ENCODE measurements around the gene AR. TPM values are rescaled to one million over a fixed set of nuclear protein-coding genes. Genes with fewer than 3 reads are reported as not detected.

AR gene
- total RNA-seq, 1 donor from 2014 or later, result 7.2 TPM

DNA sequence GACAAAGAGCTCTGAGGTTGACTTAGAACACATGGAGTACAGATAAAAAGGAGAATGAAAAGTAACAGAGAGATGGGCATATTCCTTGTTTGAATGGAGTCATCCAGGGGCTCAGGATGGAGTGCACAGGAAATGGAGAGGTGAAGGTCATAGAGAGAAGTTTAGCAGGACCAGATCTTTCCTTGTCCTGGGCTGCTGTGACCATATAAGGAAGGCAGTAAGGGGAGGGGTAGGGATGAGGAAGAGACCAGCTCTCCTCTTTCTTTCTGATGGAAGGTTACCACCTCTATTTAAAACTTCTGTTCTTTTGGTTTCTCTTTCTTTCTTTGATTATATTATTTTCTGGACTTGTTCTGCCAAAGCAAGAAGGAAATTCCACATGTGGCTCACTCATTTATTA is 27.0 kb downstream of the AR start:
- no peak overlapping the region for H3K4me3 Mint-ChIP-seq
- no peak for DNase-seq (ENCODE audit: low spot score in 2 of 2, unreplicated experiment in 2 of 2)
- H3K9me3 Mint-ChIP-seq, result peaks cover 14% of the 10 kb centered on the region
- no peaks in the 10 kb centered on the region for H3K27me3 Mint-ChIP-seq (ENCODE audit: low read depth)
- no peaks in the 10 kb centered on the region for H3K4me1 Mint-ChIP-seq
- H3K27ac Mint-ChIP-seq, result no peak overlapping the region
- TF ChIP-seq, protein P1, sequence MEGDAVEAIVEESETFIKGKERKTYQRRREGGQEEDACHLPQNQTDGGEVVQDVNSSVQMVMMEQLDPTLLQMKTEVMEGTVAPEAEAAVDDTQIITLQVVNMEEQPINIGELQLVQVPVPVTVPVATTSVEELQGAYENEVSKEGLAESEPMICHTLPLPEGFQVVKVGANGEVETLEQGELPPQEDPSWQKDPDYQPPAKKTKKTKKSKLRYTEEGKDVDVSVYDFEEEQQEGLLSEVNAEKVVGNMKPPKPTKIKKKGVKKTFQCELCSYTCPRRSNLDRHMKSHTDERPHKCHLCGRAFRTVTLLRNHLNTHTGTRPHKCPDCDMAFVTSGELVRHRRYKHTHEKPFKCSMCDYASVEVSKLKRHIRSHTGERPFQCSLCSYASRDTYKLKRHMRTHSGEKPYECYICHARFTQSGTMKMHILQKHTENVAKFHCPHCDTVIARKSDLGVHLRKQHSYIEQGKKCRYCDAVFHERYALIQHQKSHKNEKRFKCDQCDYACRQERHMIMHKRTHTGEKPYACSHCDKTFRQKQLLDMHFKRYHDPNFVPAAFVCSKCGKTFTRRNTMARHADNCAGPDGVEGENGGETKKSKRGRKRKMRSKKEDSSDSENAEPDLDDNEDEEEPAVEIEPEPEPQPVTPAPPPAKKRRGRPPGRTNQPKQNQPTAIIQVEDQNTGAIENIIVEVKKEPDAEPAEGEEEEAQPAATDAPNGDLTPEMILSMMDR (IDR thresholded peaks at IDR 0.05; ENCODE audit: unreplicated experiment), result no peak
- H3K36me3 Mint-ChIP-seq, result no peaks in the 10 kb centered on the region

GRCh38 chrX:67574696-67575095 is 30.9 kb downstream of the AR start:
- no peaks in the 10 kb centered on the region for H3K36me3 Mint-ChIP-seq
- no peaks in the 10 kb centered on the region for H3K27me3 Mint-ChIP-seq (ENCODE audit: low read depth)
- H3K4me3 Mint-ChIP-seq, result no peak overlapping the region
- H3K27ac Mint-ChIP-seq, result no peak overlapping the region
- no peak for DNase-seq (ENCODE audit: low spot score in 2 of 2, unreplicated experiment in 2 of 2)
- TF ChIP-seq, protein P1 (IDR thresholded peaks at IDR 0.05; ENCODE audit: unreplicated experiment), result no peak
- H3K9me3 Mint-ChIP-seq, result peaks cover 21% of the 10 kb centered on the region
- H3K4me1 Mint-ChIP-seq, result no peaks in the 10 kb centered on the region

GRCh38 chrX:67582436-67582835 is 38.6 kb downstream of the AR start:
- H3K4me1 Mint-ChIP-seq, result no peaks in the 10 kb centered on the region
- no peaks in the 10 kb centered on the region for H3K36me3 Mint-ChIP-seq
- no peak overlapping the region for H3K4me3 Mint-ChIP-seq
- no peak for DNase-seq (ENCODE audit: low spot score in 2 of 2, unreplicated experiment in 2 of 2)
- TF ChIP-seq, protein P1 (IDR thresholded peaks at IDR 0.05; ENCODE audit: unreplicated experiment), result no peak
- no peaks in the 10 kb centered on the region for H3K27me3 Mint-ChIP-seq (ENCODE audit: low read depth)
- peaks cover 43% of the 10 kb centered on the region for H3K9me3 Mint-ChIP-seq
- no peak overlapping the region for H3K27ac Mint-ChIP-seq

DNA sequence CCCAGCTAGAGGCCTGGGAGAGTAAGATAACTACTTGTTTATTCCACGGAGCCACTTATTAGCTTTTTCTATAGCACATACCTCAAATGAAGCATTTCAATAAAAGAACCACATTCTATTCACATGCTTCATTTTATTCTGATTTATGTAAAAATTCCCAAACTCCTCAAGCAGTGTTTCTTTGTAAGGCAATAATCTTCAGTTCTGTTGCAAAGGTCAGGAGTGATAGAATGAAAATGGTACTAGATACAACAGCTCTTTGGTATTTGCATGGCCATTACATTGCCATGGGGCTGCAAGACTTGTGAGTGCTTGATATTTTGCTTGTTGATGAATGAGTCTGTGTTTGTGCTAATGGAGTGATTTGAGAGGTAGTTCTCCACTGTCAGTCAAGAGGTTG is 39.4 kb downstream of the AR start:
- H3K27ac Mint-ChIP-seq, result no peak overlapping the region

GRCh38 chrX:67585401-67585800 is 41.6 kb downstream of the AR start:
- no peak overlapping the region for H3K27ac Mint-ChIP-seq
- no peaks in the 10 kb centered on the region for H3K4me1 Mint-ChIP-seq
- H3K4me3 Mint-ChIP-seq, result no peak overlapping the region
- H3K27me3 Mint-ChIP-seq (ENCODE audit: low read depth), result no peaks in the 10 kb centered on the region
- DNase-seq (ENCODE audit: low spot score in 2 of 2, unreplicated experiment in 2 of 2), result no peak
- H3K36me3 Mint-ChIP-seq, result peaks cover 1% of the 10 kb centered on the region
- TF ChIP-seq, protein P1 (IDR thresholded peaks at IDR 0.05; ENCODE audit: unreplicated experiment), result no peak
- H3K9me3 Mint-ChIP-seq, result peaks cover 50% of the 10 kb centered on the region

More for the DNA sequence above, 39.4 kb downstream of the AR start:
- Mint-ChIP-seq H3K4me3 (no peak overlapping the region), H3K36me3 (no peaks in the 10 kb centered on the region), H3K27me3 (ENCODE audit: low read depth) (no peaks in the 10 kb centered on the region), H3K9me3 (peaks cover 48% of the 10 kb centered on the region), H3K4me1 (no peaks in the 10 kb centered on the region)
- TF ChIP-seq, protein P1 (IDR thresholded peaks at IDR 0.05; ENCODE audit: unreplicated experiment), result no peak
- no peak for DNase-seq (ENCODE audit: low spot score in 2 of 2, unreplicated experiment in 2 of 2)

Measured in mesothelial cell of epicardium (in vitro differentiated cells).